Spleen (tissue), 11 donors: ENCODE measurements around the gene PABPC1L. TPM values are rescaled to one million over a fixed set of nuclear protein-coding genes. Genes with fewer than 3 reads are reported as not detected.

Source experiments
- DNase-seq: peaks from one replicate; pipeline ENCODE4 v3.0.0-alpha.2; 2020
- H3K27ac ChIP-seq, 8 donors: fragments of 200-600 bp; sonication (generic) in 7 of 8; 1 replicate in 4 of 8; 2 replicates in 4 of 8; pipeline versions ENCODE4 v1.5.0 to v1.8.0; 2016 to 2021; ENCODE audit warnings: inconsistent platforms in 4 of 8, mild to moderate bottlenecking in 4 of 8, moderate library complexity in 1 of 8
- H3K27me3 ChIP-seq, 7 donors: fragments of 200-600 bp; sonication (generic) in 6 of 7; replicated peaks in 1 of 7; 1 replicate in 4 of 7; 2 replicates in 3 of 7; pipeline versions ENCODE4 v1.5.0 to v1.8.0; 2016 to 2021; ENCODE audit warnings: inconsistent platforms in 3 of 7, mild to moderate bottlenecking in 1 of 7
- H3K36me3 ChIP-seq, 6 donors: fragments of 200-600 bp; sonication (generic) in 5 of 6; 1 replicate in 4 of 6; 2 replicates in 2 of 6; pipeline versions ENCODE4 v1.5.0 to v1.8.0; 2016 to 2021; ENCODE audit warnings: inconsistent platforms in 2 of 6
- H3K4me1 ChIP-seq, 6 donors: fragments of 200-600 bp; sonication (generic) in 5 of 6; 1 replicate in 3 of 6; 2 replicates in 3 of 6; pipeline versions ENCODE4 v1.5.0 to v1.8.0; 2016 to 2021; ENCODE audit warnings: inconsistent platforms in 3 of 6
- H3K4me3 ChIP-seq, 8 donors: fragments of 200-600 bp; sonication (generic) in 7 of 8; 1 replicate in 4 of 8; 2 replicates in 4 of 8; pipeline versions ENCODE4 v1.5.0 to v1.8.0; 2016 to 2021; ENCODE audit warnings: inconsistent platforms in 4 of 8, mild to moderate bottlenecking in 4 of 8, moderate library complexity in 2 of 8
- H3K9me3 ChIP-seq, 8 donors: fragments of 200-600 bp; sonication (generic) in 7 of 8; 1 replicate in 4 of 8; 2 replicates in 4 of 8; pipeline versions ENCODE4 v1.5.0 to v1.8.0; 2016 to 2021; ENCODE audit warnings: inconsistent platforms in 4 of 8
- CTCF ChIP-seq, 11 experiments: fragments of 200-600 bp in 7 of 11; fragments of 450-650 bp in 4 of 11; sonication (generic) in 4 of 11; IDR thresholded peaks in 8 of 11; conservative IDR thresholded peaks in 3 of 11; 1 replicate in 7 of 11; 2 replicates in 4 of 11; pipeline versions ENCODE4 v1.4.0 to v1.8.0; 2016 to 2021; ENCODE audit warnings: antibody characterized with exemption in 11 of 11, inconsistent platforms in 4 of 11, mild to moderate bottlenecking in 1 of 11
- POLR2A ChIP-seq, 3 donors: fragments of 450-650 bp; IDR thresholded peaks; one replicate each; pipeline ENCODE4 v1.5.1; 2017; ENCODE audit warnings: antibody characterized with exemption in 3 of 3, mild to moderate bottlenecking in 1 of 3
- POLR2AphosphoS5 ChIP-seq, 3 donors: sonication (generic); formaldehyde crosslinking; IDR thresholded peaks; one replicate each; pipeline ENCODE4 v1.5.1; 2017; ENCODE audit warnings: antibody characterized with exemption in 3 of 3
- WGBS, 5 donors: extraction: QIAGEN DNeasy Blood & Tissue Kit in 3 of 5; methylation state at CpG; one replicate each; pipeline versions ENCODE4 v1.1.5 to v1.1.7; 2013 to 2018; 5-methylcytosine and 5-hydroxymethylcytosine counted together
- intact Hi-C: fragments of 100-400 bp; cut with DNase I; formaldehyde crosslinking; loops from one replicate; pipeline ENCODE4 v1.15.0; 2023; ENCODE audit warnings: low total_unique reads
- polyA plus RNA-seq, 3 donors: library from polyadenylated mRNA; stranded (reverse); fragments of 200-250 nt; gene quantifications; one replicate each; pipeline ENCODE4 v1.2.1, GENCODE V29; 2013
- total RNA-seq, 7 donors: library from RNA; depleted of rRNA in 3 of 7; stranded (reverse); fragments of >200 nt in 3 of 7; fragmentation: NEBNext Ultra II Directional in 4 of 7; extraction: Animal tissue kit (Norgen Biotek cat#: 25700) in 4 of 7; gene quantifications; one replicate each; pipeline versions ENCODE4 v1.1.0 to v1.2.1, GENCODE V29; 2016 to 2021
- donor health status: healthy with polysubstance abuse.
- donor health status: DM: no; HTN: no; CAD: no; lungs with moderate emphysema.
- donor health status: DM: no; HTN: no; CAD: no.
- donor health status: Bipolar disorder and iron deficiency.
- donor health status: healthy.
- donor health status: DM: no; HTN: no; CAD: no.
- donor health status: DM: yes; HTN: yes; CAD: no.

The PABPC1L gene
- total and polyA plus RNA-seq, 10 donors: 27.0 to 61.4 (median 33.8) TPM

GRCh38 chr20:44961011-44961869 is 51.4 kb downstream of the PABPC1L start:
- WGBS, 5 donors: 77 to 85% (median 81%) methylated on average over 4 of the region's 4 CpGs
- TF ChIP-seq POLR2A (IDR thresholded peaks at IDR 0.05): no peak
- no peak for TF ChIP-seq POLR2AphosphoS5 (IDR thresholded peaks at IDR 0.05)
- TF ChIP-seq CTCF (IDR thresholded peaks at IDR 0.05 in 8 of 11, conservative IDR thresholded peaks at IDR 0.05 in 3 of 11): no peak
- no peak overlapping the region for H3K4me3 ChIP-seq
- no peak for DNase-seq
- H3K27me3 ChIP-seq: no peaks in the 10 kb centered on the region
- no peaks in the 10 kb centered on the region for H3K9me3 ChIP-seq
- intact Hi-C loops: no loop called here
- peaks cover 18 to 81% (median 35%) of the 10 kb centered on the region in 6 donors for H3K4me1 ChIP-seq
- peaks cover 0 to 18% (median 1%) of the 10 kb centered on the region in 6 donors for H3K36me3 ChIP-seq
- peak overlapping the region in 3 of 8 donors; percentile 81 to 89 (median 86) for H3K27ac ChIP-seq

- WGBS, 5 donors: 83 to 94% (median 86%) methylated on average over 3 of the region's 3 CpGs
- no peak overlapping the region for H3K27ac ChIP-seq
- no peaks in the 10 kb centered on the region for H3K9me3 ChIP-seq
- no peak for DNase-seq
- H3K4me1 ChIP-seq: peaks cover 18 to 76% (median 35%) of the 10 kb centered on the region in 6 donors
- no peak for TF ChIP-seq POLR2A (IDR thresholded peaks at IDR 0.05)
- TF ChIP-seq CTCF (IDR thresholded peaks at IDR 0.05 in 8 of 11, conservative IDR thresholded peaks at IDR 0.05 in 3 of 11): no peak
- TF ChIP-seq POLR2AphosphoS5 (IDR thresholded peaks at IDR 0.05): no peak
- no peaks in the 10 kb centered on the region for H3K27me3 ChIP-seq
- intact Hi-C loops: no loop called here
- no peak overlapping the region for H3K4me3 ChIP-seq
- H3K36me3 ChIP-seq: peaks cover 0 to 14% (median 0%) of the 10 kb centered on the region in 6 donors
Observed at GRCh38 chr20:44961870-44962267, 52.0 kb downstream of the PABPC1L start.

- Histone ChIP-seq H3K27me3 (no peaks in the 10 kb centered on the region), H3K4me1 (peaks cover 18 to 76% (median 36%) of the 10 kb centered on the region in 6 donors), H3K27ac (no peak overlapping the region), H3K9me3 (no peaks in the 10 kb centered on the region), H3K4me3 (no peak overlapping the region), H3K36me3 (peaks cover 0 to 10% (median 0%) of the 10 kb centered on the region in 6 donors)
- TF ChIP-seq POLR2A (IDR thresholded peaks at IDR 0.05) (no peak), POLR2AphosphoS5 (IDR thresholded peaks at IDR 0.05) (no peak), CTCF (IDR thresholded peaks at IDR 0.05 in 8 of 11, conservative IDR thresholded peaks at IDR 0.05 in 3 of 11) (no peak)
- no peak for DNase-seq
- intact Hi-C loops: no loop called here
- 95 to 97% (median 96%) methylated on average over 3 of the region's 3 CpGs for WGBS, 5 donors
Observed at GRCh38 chr20:44962483-44962882, 52.6 kb downstream of the PABPC1L start.
